HepG2 (cell line): Measurements from ENCODE around the gene COA5. TPM values are rescaled to one million over a fixed set of nuclear protein-coding genes. Genes with fewer than 3 reads are reported as not detected.

Experiments
- ATF6 ChIP-seq: sonication (generic); formaldehyde crosslinking; conservative IDR thresholded peaks from 2 replicates; pipeline ENCODE4 v1.4.0; 2020; ENCODE audit warnings: missing genetic modification reagents
- GMEB1 ChIP-seq: sonication (generic); formaldehyde crosslinking; IDR thresholded peaks from 2 replicates; pipeline ENCODE4 v1.5.1; 2020; ENCODE audit warnings: missing genetic modification reagents, mild to moderate bottlenecking, borderline replicate concordance
- KLF16 ChIP-seq, 2 experiments: sonication (generic) in 1 of 2; formaldehyde crosslinking in 1 of 2; IDR thresholded peaks; 2 replicates each; pipeline versions ENCODE4 v1.6.1 to v1.8.0; 2016 to 2023; ENCODE audit warnings: missing genetic modification reagents in 2 of 2, missing compliant biosample characterization in 1 of 2
- NFKB2 ChIP-seq: sonication (generic); formaldehyde crosslinking; IDR thresholded peaks from 2 replicates; pipeline ENCODE4 v1.4.0; 2020; ENCODE audit warnings: missing genetic modification reagents, borderline replicate concordance
- PAX8 ChIP-seq: sonication (generic); formaldehyde crosslinking; IDR thresholded peaks from 2 replicates; pipeline ENCODE4 v1.8.0; 2022; ENCODE audit warnings: mild to moderate bottlenecking, missing genetic modification reagents, borderline replicate concordance
- SMC3 ChIP-seq: IDR thresholded peaks from 2 replicates; pipeline ENCODE4 v1.6.1; 2011; ENCODE audit warnings: low read length, improper control_type of control experiment
- TBL1XR1 ChIP-seq: fragments of 150-350 bp; IDR thresholded peaks from 2 replicates; pipeline ENCODE4 v1.6.1; 2014; ENCODE audit warnings: borderline replicate concordance, low read length; ENCODE audit not compliant: partially characterized antibody
- TSC22D2 ChIP-seq: sonication (generic); formaldehyde crosslinking; IDR thresholded peaks from 2 replicates; pipeline ENCODE4 v1.5.1; 2020; ENCODE audit warnings: missing genetic modification reagents, mild to moderate bottlenecking, borderline replicate concordance
- WIZ ChIP-seq: sonication (generic); formaldehyde crosslinking; IDR thresholded peaks from 2 replicates; pipeline ENCODE4 v1.5.1; 2020; ENCODE audit warnings: mild to moderate bottlenecking, missing genetic modification reagents
- ZBTB40 ChIP-seq, 2 experiments: fragments of 450-650 bp in 1 of 2; sonication (generic) in 1 of 2; formaldehyde crosslinking in 1 of 2; IDR thresholded peaks; 2 replicates each; pipeline versions ENCODE4 v1.6.1 to v1.8.0; 2016 to 2022; ENCODE audit warnings: antibody characterized with exemption in 1 of 2, mild to moderate bottlenecking in 1 of 2, missing genetic modification reagents in 1 of 2
- ZNF580 ChIP-seq: IDR thresholded peaks from 2 replicates; pipeline ENCODE4 v1.6.1; 2016; ENCODE audit warnings: low read depth, borderline replicate concordance
- ZNF616 ChIP-seq: sonication (generic); formaldehyde crosslinking; IDR thresholded peaks from 2 replicates; pipeline ENCODE4 v1.5.0; 2020; ENCODE audit warnings: low read depth, mild to moderate bottlenecking, missing genetic modification reagents
- polyA plus RNA-seq, 8 experiments: library from polyadenylated mRNA; depleted of rRNA in 3 of 8; stranded (reverse) in 7 of 8; unstranded in 1 of 8; fragments of >200 nt; fragmentation: Illumina TruSeq in 4 of 8; extraction: Trizol in 4 of 8; gene quantifications; 2 replicates each; pipeline versions ENCODE4 v1.2.1 to v1.2.3, GENCODE V29; 2011 to 2016; ENCODE audit warnings: low read depth in 4 of 8, missing spikeins in 1 of 8, mixed read lengths in 1 of 8; ENCODE audit not compliant: insufficient read depth in 1 of 8
- total RNA-seq, 5 experiments: library from RNA; depleted of rRNA; stranded (reverse); fragments of >200 nt; fragmentation: Illumina TruSeq; extraction: Trizol; gene quantifications; 2 replicates each; pipeline ENCODE4 v1.2.3, GENCODE V29; 2016; ENCODE audit warnings: low read depth in 1 of 5

Gene COA5
- total and polyA plus RNA-seq, 2 of the 13 experiments (the other 11 are each of a cell fraction or from before 2014, with no cell fraction given): 43.6 to 64.5 TPM

- no peak for TF ChIP-seq PAX8 (CRISPR knock-in tag)
- no peak for TF ChIP-seq TBL1XR1
- TF ChIP-seq ZNF616: no peak
- TF ChIP-seq TSC22D2 (CRISPR knock-in tag): 0 out of 2 replicates have a peak, but pooled peaks have one; percentile 44
- no peak for TF ChIP-seq WIZ (CRISPR knock-in tag)
- TF ChIP-seq KLF16 (CRISPR knock-in tag; IDR thresholded peaks at IDR 0.05): no peak
- TF ChIP-seq ATF6 (CRISPR knock-in tag): no peak
- TF ChIP-seq NFKB2 (CRISPR knock-in tag): no peak
- TF ChIP-seq ZBTB40 (IDR thresholded peaks at IDR 0.05): no peak
- no peak for TF ChIP-seq ZBTB40 (CRISPR knock-in tag; IDR thresholded peaks at IDR 0.05)
- peak; percentile 95 for TF ChIP-seq SMC3
- no peak for TF ChIP-seq ZNF580
- no peak for TF ChIP-seq GMEB1 (CRISPR knock-in tag)
Observed at GRCh38 chr2:98601532-98602132, 6.7 kb downstream of the COA5 start (continued).
